SU-DHL-6 (cell line): ENCODE measurements around the gene RADIL.

Experiments used
- H2AFZ ChIP-seq: fragments of 200-600 bp; sonication (generic); 2 replicates; pipeline ENCODE4 v1.6.1; 2014; ENCODE audit warnings: low read depth, mild to moderate bottlenecking, moderate library complexity, mixed read lengths, antibody characterized with exemption, low read length; ENCODE audit not compliant: severe bottlenecking
- H3F3A ChIP-seq: fragments of 200-600 bp; shearing (Covaris generic); 2 replicates; pipeline ENCODE4 v1.6.0; 2016; ENCODE audit warnings: antibody characterized with exemption, mild to moderate bottlenecking; ENCODE audit not compliant: insufficient read depth
- H3K27ac ChIP-seq: fragments of 200-600 bp; sonication (generic); 2 replicates; pipeline ENCODE4 v1.5.1; 2016; ENCODE audit warnings: low read depth, mild to moderate bottlenecking, low read length, moderate library complexity, mixed read lengths
- H3K27me3 ChIP-seq: fragments of 200-600 bp; sonication (generic), shearing (Covaris generic); 2 replicates; pipeline ENCODE4 v1.6.0; 2014; ENCODE audit warnings: mild to moderate bottlenecking, low read length
- H3K36me3 ChIP-seq: fragments of 200-600 bp; sonication (generic); 2 replicates; pipeline ENCODE4 v1.6.1; 2014; ENCODE audit warnings: mild to moderate bottlenecking, low read length, mixed read lengths
- H3K4me2 ChIP-seq: fragments of 300-600, 200-600 bp; shearing (Covaris generic), sonication (generic); 2 replicates; pipeline ENCODE4 v1.6.0; 2014; ENCODE audit warnings: low read length, low read depth, mild to moderate bottlenecking; ENCODE audit not compliant: poor library complexity, severe bottlenecking
- H3K4me3 ChIP-seq: fragments of 200-600 bp; sonication (generic); 2 replicates; pipeline ENCODE4 v1.5.1; 2014; ENCODE audit warnings: antibody characterized with exemption, low read length, mild to moderate bottlenecking, mixed read lengths; ENCODE audit not compliant: insufficient read depth, poor library complexity, severe bottlenecking
- H3K79me2 ChIP-seq: fragments of 200-600 bp; sonication (generic); 2 replicates; pipeline ENCODE4 v1.6.1; 2014; ENCODE audit warnings: mild to moderate bottlenecking, low read length, moderate library complexity; ENCODE audit not compliant: insufficient read depth
- H3K9ac ChIP-seq: fragments of 200-600 bp; sonication (generic); 2 replicates; pipeline ENCODE4 v1.7.0; 2014; ENCODE audit warnings: mild to moderate bottlenecking, low read length
- H3K9me2 ChIP-seq: fragments of 200-600 bp; sonication (generic); replicated peaks from 2 replicates; pipeline ENCODE4 v1.6.1; 2014; ENCODE audit warnings: low read length; ENCODE audit not compliant: insufficient read depth
- H3K9me3 ChIP-seq: fragments of 200-600 bp; sonication (generic); 2 replicates; pipeline ENCODE4 v1.6.1; 2014; ENCODE audit warnings: low read length, mixed read lengths; ENCODE audit not compliant: insufficient read depth
- H4K20me1 ChIP-seq: fragments of 200-600 bp; sonication (generic); 2 replicates; pipeline ENCODE4 v1.6.1; 2014; ENCODE audit warnings: low read depth, mild to moderate bottlenecking, antibody characterized with exemption, low read length, moderate library complexity, mixed read lengths
- EZH2phosphoT487 ChIP-seq: fragments of 200-600 bp; sonication (generic), shearing (Covaris generic); conservative IDR thresholded peaks from 2 replicates; pipeline ENCODE4 v1.6.1; 2018; ENCODE audit warnings: mild to moderate bottlenecking, antibody characterized with exemption, low read length, moderate library complexity, mixed read lengths
- TF ChIP-seq, protein P1 (sequence below): fragments of 200-600 bp; sonication (generic); IDR thresholded peaks from one replicate; pipeline ENCODE4 v1.5.1; 2017; ENCODE audit warnings: antibody characterized with exemption, mild to moderate bottlenecking, low read length, moderate library complexity; ENCODE audit not compliant: insufficient read depth, poor library complexity, severe bottlenecking

The RADIL gene

DNA sequence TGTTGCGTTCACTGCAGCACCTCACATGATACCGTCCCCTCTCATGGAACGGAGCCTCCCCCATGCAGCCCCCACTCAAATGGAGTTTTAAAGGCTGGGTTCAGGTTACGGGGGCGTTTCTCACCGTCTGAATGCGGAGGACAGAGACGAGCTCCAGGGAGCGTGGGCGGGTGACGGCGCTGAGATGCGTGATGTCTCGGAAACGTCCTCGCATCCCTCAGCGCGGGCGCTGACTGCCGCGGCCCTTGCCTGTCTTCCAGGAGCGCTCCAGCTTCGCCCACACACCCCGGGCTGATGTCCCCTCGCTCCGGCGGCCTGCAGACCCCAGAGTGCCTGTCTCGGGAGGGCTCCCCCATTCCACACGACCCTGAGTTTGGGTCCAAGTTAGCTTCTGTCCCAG, 124.7 kb downstream of the RADIL start:
- no peak overlapping the region for H3K4me2 ChIP-seq
- no peaks in the 10 kb centered on the region for H4K20me1 ChIP-seq
- no peak overlapping the region for H2AFZ ChIP-seq
- TF ChIP-seq EZH2phosphoT487 = no peak
- TF ChIP-seq, protein P1, sequence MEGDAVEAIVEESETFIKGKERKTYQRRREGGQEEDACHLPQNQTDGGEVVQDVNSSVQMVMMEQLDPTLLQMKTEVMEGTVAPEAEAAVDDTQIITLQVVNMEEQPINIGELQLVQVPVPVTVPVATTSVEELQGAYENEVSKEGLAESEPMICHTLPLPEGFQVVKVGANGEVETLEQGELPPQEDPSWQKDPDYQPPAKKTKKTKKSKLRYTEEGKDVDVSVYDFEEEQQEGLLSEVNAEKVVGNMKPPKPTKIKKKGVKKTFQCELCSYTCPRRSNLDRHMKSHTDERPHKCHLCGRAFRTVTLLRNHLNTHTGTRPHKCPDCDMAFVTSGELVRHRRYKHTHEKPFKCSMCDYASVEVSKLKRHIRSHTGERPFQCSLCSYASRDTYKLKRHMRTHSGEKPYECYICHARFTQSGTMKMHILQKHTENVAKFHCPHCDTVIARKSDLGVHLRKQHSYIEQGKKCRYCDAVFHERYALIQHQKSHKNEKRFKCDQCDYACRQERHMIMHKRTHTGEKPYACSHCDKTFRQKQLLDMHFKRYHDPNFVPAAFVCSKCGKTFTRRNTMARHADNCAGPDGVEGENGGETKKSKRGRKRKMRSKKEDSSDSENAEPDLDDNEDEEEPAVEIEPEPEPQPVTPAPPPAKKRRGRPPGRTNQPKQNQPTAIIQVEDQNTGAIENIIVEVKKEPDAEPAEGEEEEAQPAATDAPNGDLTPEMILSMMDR = no peak
- H3K4me3 ChIP-seq = no peak overlapping the region
- H3K36me3 ChIP-seq = peaks cover 2% of the 10 kb centered on the region
- H3K9me2 ChIP-seq = no peaks in the 10 kb centered on the region
- H3K27me3 ChIP-seq = no peaks in the 10 kb centered on the region
- H3K79me2 ChIP-seq = no peaks in the 10 kb centered on the region
- no peak overlapping the region for H3K9ac ChIP-seq
- H3K27ac ChIP-seq = no peak overlapping the region
- H3F3A ChIP-seq = no peaks in the 10 kb centered on the region
- no peaks in the 10 kb centered on the region for H3K9me3 ChIP-seq

DNA sequence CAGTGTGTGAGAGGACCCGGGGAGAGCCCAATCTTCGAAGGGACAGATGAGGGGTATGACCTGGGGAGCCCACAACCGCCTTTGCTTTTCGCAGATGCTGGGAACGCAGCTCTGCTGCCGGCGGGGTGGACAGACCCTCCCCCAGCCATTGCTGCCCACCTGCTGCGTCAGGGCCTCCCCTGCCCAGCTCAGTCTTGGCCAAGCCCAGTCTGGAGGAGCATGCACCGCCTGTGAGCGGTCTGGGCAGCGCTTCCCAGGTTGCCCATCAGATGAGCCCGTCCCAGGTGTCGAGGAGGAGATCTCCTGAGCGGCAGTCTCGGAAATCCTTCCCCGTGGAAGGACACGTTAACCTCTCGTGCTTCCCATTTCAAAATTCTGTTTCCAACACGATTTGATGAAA, 125.4 kb downstream of the RADIL start:
- no peak overlapping the region for H3K4me3 ChIP-seq
- no peaks in the 10 kb centered on the region for H3K9me2 ChIP-seq
- H3F3A ChIP-seq = no peaks in the 10 kb centered on the region
- H3K79me2 ChIP-seq = no peaks in the 10 kb centered on the region
- no peak overlapping the region for H2AFZ ChIP-seq
- no peaks in the 10 kb centered on the region for H3K9me3 ChIP-seq
- H4K20me1 ChIP-seq = no peaks in the 10 kb centered on the region
- H3K27ac ChIP-seq = no peak overlapping the region
- H3K36me3 ChIP-seq = peaks cover 2% of the 10 kb centered on the region
- no peak overlapping the region for H3K4me2 ChIP-seq
- no peaks in the 10 kb centered on the region for H3K27me3 ChIP-seq
- TF ChIP-seq, protein P1 = no peak
- no peak for TF ChIP-seq EZH2phosphoT487
- no peak overlapping the region for H3K9ac ChIP-seq

DNA sequence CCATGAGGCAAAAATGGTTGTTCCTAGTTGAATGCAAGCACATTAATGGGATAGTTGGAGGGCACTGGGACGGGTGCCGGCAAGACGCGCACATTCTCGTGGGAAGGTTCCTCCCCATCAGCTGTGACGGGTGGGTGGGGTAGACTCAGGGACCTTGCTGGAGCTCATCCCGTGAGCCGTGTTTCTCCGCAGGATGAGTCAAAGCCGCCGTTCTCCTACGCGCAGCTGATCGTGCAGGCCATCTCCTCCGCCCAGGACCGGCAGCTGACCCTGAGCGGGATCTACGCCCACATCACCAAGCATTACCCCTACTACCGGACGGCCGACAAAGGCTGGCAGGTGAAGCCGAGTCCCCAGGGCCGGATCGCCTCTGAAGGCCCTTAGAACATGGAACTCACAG, 128.5 kb downstream of the RADIL start:
- Histone ChIP-seq H3K4me2 (no peak overlapping the region), H3K9me2 (no peaks in the 10 kb centered on the region), H2AFZ (no peak overlapping the region), H4K20me1 (no peaks in the 10 kb centered on the region), H3K9me3 (no peaks in the 10 kb centered on the region), H3K4me3 (no peak overlapping the region), H3K36me3 (peaks cover 2% of the 10 kb centered on the region), H3F3A (no peaks in the 10 kb centered on the region), H3K9ac (no peak overlapping the region), H3K79me2 (no peaks in the 10 kb centered on the region), H3K27ac (no peak overlapping the region), H3K27me3 (no peaks in the 10 kb centered on the region)
- no peak for TF ChIP-seq EZH2phosphoT487
- TF ChIP-seq, protein P1 = no peak
